GM20000 (cell line): ENCODE measurements around the gene FAM114A1.
"Not testable (repeated sequence)": the region's sequence is repeated elsewhere in the genome, so short reads cannot be mapped to it uniquely, and the experiment has no call there.

Source experiments
- DNase-seq: peaks from one replicate; pipeline ENCODE4 v3.0.0; 2012; ENCODE audit warnings: low spot score
- TF ChIP-seq, protein P1 (sequence below): IDR thresholded peaks from 2 replicates; pipeline ENCODE4 v1.5.1; 2012; ENCODE audit warnings: mild to moderate bottlenecking, control low read depth; ENCODE audit errors: extremely low read depth, missing control alignments

The FAM114A1 gene

DNA sequence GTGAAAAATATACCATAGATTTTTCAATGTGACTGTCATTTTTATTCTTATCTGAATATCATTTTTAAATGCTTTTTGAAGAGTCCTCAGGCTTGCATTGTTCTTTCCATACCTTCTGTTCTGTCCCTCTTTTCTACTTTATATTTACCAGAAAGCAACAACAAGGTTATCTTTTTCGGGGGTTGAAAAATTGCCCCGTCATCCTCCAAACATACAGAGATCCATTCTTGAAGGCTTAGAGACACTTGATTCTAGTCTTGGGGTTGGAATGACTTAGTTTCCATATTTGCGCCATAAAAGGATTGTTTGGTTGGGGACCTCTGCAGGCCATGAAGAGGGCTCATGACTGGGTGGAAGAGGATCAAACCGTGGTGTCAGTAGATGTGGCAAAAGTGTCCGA is 63.5 kb downstream of the FAM114A1 start:
- TF ChIP-seq, protein P1, sequence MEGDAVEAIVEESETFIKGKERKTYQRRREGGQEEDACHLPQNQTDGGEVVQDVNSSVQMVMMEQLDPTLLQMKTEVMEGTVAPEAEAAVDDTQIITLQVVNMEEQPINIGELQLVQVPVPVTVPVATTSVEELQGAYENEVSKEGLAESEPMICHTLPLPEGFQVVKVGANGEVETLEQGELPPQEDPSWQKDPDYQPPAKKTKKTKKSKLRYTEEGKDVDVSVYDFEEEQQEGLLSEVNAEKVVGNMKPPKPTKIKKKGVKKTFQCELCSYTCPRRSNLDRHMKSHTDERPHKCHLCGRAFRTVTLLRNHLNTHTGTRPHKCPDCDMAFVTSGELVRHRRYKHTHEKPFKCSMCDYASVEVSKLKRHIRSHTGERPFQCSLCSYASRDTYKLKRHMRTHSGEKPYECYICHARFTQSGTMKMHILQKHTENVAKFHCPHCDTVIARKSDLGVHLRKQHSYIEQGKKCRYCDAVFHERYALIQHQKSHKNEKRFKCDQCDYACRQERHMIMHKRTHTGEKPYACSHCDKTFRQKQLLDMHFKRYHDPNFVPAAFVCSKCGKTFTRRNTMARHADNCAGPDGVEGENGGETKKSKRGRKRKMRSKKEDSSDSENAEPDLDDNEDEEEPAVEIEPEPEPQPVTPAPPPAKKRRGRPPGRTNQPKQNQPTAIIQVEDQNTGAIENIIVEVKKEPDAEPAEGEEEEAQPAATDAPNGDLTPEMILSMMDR, result no peak
- DNase-seq, result no peak

DNA sequence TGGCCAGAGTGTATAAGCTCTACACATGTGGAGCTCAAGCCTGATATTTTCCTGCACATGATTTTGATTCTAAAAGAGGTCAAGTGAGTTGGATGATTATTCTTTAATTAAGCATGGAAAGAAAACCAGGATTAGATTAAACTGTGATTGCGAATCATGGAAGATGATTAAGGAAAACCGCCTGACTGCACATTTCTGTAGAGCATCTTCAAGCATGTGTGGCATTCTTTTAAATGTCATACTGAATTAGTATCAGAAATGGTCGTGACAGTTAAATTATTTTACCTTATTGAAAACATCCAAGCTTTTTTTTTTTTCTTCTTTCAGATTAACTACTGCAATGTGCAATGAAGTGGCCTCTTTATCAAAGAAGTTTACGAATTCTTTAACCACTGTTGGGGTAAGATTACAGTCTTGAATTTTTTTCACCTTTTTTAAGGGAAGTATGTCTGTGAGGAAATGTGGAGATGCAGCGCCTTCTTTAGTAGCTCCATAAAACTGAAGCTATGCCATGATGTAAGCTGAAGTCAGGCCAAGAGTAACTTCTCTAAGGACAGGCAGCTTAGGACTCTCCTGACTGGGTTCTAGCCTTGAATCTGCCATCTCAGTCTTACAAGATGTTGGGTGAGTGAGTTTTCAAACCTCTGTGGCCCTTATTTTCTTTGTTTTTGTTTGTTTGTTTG is 67.9 kb downstream of the FAM114A1 start:
- TF ChIP-seq, protein P1, result no peak

DNA sequence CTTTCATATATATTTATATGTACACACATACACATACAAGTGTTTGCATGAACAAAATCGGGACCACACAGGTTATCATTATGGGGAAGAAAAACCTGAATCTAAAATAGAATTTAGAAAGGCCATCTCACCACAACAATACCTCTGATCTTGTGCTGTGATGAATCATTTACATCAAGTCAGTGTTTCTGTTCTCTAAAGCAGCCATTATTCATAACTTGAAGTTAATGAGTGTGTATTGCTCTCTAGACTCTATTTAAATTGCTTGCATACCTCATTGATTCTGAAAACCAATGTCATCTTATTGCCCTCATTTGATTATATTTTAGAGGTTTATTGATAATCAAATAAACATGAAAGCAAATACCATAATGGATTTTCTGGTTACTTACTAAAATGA is 71.6 kb downstream of the FAM114A1 start:
- DNase-seq, result peak; percentile 68
- TF ChIP-seq, protein P1, result no peak

More for the DNA sequence above, 67.9 kb downstream of the FAM114A1 start:
- DNase-seq, result no peak

DNA sequence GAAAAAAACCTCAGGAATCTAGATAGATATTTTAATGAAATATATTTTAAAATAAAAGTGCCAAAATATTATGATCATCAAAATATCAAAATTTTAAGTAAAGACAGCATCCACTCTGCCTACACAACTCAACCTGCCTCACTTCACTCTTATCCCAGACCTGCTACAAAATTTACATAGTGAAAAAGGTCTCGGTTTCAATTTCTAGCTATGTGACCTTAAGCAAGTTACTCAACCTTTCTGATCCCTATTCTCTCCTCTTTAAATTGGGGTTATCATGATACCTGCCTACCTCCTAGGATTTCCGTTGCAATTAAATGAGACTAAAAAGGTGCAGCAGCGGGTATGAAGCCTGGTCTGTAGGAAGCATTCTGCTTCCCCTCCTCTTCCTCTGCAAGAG is 72.9 kb downstream of the FAM114A1 start:
- TF ChIP-seq, protein P1, result no peak
- DNase-seq, result no peak

DNA sequence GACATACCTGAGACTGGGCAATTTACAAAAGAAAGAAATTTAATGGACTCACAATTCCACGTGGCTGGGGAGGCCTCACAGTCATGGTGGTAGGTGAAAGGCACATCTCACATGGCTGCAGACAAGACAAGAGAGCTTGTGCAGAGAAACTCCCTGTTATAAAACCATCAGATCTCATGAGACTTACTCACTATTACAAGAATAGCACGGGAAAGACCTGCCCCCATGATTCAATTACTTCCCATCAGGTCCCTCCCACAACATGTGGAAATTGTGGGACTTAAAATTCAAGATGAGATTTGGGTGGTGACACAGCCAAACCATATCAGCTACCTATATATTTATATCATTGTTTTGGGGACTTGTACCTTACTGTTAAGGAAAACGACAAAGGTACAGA is 74.3 kb downstream of the FAM114A1 start:
- not testable (repeated sequence) for DNase-seq

DNA sequence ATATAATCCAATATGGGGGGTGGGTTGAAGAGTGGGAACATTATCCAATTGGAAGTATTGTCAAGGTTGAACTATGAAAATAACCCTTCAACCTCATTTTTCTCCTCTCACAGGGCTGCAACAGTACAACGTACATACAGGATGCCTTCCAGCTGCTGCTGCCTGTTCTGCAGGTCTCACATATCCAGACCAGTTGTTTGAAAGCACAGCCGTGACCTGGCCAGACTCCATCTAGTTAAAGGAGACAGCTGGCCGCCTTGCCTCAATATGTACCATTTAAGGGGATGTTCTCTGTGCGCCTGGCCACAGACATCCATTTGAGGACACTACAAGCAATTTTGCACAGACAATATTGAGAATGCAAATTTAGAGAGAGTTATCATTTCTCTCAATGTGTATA is 75.7 kb downstream of the FAM114A1 start:
- no peak for DNase-seq
- TF ChIP-seq, protein P1, result no peak

DNA sequence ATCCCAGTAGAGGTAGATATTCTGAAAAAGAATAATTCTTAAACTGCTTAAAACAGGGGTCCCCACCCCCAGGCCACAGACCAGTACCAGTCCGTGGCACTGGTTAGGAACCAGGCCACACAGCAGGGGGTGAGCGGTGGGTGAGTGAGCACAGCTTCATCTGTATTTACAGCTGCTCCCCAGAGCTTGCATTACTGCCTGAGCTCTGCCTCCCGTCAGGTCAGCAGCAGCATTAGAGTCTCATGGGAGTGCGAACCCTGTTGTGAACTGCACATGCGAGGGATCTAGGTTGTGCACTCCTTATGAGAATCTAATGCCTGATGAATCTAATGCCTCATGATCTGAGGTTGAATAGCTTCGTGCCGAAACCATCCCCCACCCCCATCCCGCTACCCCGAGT is 76.8 kb downstream of the FAM114A1 start:
- TF ChIP-seq, protein P1, result no peak
- DNase-seq, result no peak

DNA sequence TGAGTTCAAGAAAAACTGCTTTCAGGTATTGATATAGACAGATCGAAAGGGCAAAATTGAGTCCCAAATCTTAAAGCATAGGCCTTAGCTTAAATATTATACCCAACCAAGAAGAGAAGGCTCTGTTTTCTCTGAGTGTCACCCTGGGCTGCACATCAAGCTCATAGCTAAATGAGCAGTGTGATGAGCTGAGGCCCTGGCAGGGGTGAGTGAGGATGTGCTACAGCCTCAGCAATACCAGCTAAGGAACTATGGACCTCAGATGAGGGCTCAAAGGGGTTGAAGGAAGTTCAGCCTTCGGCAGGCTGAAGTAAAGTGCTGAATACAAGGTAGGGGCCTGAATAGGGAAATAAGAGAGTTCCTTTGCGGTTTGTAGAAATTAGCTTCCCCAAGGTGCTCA is 79.3 kb downstream of the FAM114A1 start:
- TF ChIP-seq, protein P1, result no peak
- DNase-seq, result no peak
